GM18508 (cell line): ENCODE results near the gene OR5AU1.
"Not testable (repeated sequence)": the region's sequence is repeated elsewhere in the genome, so short reads cannot be mapped to it uniquely, and the experiment has no call there.

Experiments used
- ATAC-seq: cut with Tn5 transposase; IDR thresholded peaks from one replicate; pipeline ENCODE4 v1.9.1; 2021; ENCODE audit warnings: moderate number of reproducible peaks; ENCODE audit not compliant: insufficient read depth, unreplicated experiment

Gene OR5AU1

DNA sequence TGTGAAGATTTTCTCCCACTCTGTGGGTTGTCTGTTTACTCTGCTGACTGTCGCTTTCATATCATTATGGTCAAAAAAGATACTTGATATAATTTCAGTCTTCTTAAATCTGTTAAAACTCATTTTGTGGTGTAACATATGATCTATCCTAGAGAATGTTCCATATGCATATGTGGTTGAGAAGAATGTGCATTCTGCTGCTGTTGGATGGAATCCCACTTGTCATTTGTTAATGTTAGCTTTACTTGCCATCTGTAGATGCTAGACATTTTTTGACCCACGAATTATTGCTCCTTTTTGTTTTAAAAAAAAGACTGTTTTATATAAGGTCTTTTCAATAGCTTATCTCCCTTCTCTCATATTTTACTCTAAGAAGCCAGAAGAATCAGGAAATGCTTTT is 26.3 kb upstream of the OR5AU1 start:
- no peak for ATAC-seq

GRCh38 chr14:21171128-21171527 is 15.3 kb upstream of the OR5AU1 start:
- no peak for ATAC-seq

DNA sequence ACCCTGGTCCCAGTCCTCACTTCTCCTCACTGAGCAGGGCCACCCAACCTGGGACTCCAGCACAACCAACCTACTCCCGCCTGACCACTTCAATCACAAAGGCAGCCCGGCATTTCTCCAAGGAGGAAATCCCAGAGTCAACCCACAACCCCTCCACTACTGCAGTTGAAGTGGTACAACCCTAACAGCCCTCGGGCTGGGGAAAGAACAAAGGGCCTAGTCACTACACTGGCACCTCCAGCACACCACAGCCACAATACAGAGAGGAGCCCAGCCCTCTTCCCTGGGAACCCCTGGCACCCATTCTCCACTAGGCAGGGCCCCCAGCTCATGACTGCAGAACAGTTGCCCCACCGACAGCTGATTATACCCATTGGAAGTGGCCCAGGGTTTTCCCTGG is 13.7 kb upstream of the OR5AU1 start:
- no peak for ATAC-seq

DNA sequence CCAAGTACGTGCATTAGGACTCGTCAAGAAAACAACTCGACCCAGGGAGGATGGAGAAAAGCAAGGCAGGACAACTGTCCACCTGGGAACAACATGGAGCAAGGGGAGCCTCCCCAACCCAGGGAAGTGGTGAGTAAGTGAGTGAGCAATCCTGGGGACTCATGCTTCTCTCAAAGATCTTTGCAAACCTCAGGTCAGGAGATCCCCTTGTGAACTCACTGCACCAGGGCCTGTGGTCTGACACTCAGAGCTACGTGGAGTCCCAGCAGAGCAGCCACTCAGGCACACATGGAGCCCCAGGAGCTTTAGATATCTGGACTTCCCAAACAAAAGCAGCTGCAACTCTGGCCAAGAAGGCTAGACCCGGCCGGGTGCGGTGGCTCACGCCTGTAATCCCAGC is 12.2 kb upstream of the OR5AU1 start:
- ATAC-seq: no peak

DNA sequence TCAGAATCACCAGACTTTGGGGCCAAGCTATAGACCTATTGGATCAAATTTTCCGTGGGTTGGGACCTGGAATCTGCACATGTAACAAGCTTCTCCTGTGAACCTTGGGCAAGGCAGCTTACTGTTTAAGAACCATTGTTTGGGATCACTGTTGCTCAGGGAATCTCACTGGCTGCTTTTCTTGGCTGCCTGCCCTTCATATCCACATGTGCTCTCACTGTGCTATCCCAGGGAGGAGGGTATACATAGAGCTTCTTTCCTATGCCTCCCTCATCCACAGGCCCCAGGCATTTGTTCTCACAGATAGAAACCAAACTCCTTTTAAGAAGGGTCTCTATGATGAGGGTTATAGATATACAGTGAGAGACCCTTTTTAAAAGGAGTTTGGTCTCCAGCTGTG is 9.8 kb upstream of the OR5AU1 start:
- not testable (repeated sequence) for ATAC-seq

GRCh38 chr14:21165002-21165605 is 9.2 kb upstream of the OR5AU1 start:
- ATAC-seq: not testable (repeated sequence)

GRCh38 chr14:21163871-21164291 is 8.0 kb upstream of the OR5AU1 start:
- ATAC-seq: no peak

DNA sequence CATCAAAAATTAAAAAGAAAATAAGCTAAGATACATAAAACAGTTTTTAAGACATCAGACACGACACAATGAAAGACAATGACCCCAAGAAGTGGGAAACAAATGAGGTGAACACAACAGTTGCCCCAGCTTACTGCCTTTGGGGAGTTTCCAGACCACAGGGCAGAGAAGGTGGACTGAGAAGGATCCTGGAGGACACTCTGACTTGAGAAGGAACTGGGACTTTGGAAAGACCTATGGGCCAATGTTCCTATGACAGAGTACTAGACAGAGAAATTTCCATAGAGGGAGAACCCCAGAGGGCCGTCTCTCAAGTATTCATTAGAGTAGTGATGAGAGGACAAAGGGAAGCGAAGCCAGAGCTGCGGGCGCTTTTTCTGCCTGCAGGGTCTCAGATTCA is 6.2 kb upstream of the OR5AU1 start:
- no peak for ATAC-seq

GRCh38 chr14:21160061-21160610 is 4.3 kb upstream of the OR5AU1 start:
- no peak for ATAC-seq

- not testable (repeated sequence) for ATAC-seq
Measured at GRCh38 chr14:21158175-21158574, 2.3 kb upstream of the OR5AU1 start.

DNA sequence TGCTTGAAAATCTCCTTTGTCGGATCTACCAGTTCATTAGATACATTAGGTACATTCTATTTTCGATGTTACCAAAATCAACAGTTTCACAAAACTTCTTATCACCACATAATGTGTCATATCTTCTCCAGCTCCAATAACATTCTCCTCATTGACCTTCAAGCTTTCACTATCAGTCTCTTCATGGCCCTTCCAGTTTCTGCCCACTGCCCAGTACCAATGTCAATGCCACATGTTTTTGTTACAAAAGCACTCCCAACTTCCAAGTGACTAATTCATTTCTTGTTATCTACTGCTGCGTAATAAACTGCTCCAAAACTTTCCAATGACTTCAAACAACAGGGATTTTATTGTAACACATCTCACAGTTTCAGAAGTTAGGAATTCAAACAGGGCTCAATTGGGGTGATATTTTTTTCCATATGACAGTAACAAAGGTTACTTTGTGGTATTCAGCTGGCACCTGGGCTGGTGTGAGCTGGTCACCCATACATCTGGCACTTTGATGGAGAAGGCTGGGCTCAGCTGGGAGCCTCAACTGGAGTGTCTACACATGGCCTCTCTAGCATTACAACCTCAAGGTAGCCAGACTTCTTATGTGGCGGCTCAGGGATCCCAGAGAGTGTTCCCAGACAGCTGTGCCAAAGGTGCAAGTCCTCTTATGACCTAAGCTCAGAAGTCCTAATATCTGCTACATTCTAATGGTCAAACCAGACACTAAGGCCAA is 6.1 kb downstream of the OR5AU1 start:
- ATAC-seq: no peak

DNA sequence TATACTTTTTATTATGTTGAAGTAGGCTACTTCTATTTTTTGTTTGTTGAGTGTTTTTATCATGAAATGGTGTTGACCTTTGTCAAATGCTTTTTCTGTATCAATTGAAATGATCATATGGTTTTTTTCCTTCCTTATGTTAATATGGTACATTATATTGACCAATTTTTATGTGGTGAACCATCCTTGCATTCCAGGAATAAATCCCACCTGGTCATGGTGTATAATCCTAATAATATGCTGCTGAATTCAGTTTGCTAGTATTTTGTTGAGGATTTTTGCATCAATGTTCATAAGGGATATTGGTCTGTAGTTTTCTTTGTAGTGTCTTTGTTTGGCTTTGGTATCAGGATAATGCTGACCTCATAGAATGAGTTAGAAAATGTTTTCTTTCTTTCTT is 10.4 kb downstream of the OR5AU1 start:
- ATAC-seq: no peak

DNA sequence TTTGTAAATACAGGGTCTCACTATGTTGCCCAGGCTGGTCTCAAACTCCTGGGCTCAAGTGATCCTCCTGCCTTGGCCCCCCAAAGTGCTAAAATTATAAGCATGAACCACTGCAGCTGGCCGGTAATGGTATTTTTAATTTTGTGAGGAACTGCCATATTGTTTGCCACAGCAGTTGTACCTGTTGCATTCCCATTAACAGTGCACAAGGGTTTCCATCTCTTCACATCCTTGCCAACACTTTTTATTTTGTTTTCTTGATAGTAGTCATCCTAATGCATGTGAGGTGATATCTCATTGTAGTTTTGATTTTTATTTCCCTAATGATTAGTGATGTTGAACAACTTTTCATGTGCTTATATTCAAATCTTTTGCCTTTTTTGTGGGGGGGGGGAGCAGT is 13.5 kb downstream of the OR5AU1 start:
- no peak for ATAC-seq

- ATAC-seq: no peak
Measured at GRCh38 chr14:21136024-21136423, 19.8 kb downstream of the OR5AU1 start.

DNA sequence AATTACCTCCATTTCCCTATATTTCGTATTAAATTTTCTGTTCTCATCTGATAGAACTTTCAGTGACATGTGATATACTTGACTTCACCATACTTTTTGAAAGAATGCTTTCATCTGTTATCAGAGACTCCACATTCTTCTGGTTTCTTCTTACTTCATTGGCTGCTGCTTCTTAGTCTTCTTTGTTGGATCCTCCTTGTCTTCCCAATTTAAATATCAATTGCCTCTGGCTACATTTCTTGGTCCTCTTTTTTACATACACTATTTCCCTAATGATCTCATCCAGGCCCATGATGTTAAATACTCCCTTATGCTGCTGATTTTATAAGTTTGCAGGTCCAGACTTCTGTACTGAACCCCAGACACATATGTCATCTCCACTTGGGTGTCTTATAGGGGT is 22.0 kb downstream of the OR5AU1 start:
- ATAC-seq: no peak

- ATAC-seq: no peak
Measured at GRCh38 chr14:21123429-21123828, 32.4 kb downstream of the OR5AU1 start.

DNA sequence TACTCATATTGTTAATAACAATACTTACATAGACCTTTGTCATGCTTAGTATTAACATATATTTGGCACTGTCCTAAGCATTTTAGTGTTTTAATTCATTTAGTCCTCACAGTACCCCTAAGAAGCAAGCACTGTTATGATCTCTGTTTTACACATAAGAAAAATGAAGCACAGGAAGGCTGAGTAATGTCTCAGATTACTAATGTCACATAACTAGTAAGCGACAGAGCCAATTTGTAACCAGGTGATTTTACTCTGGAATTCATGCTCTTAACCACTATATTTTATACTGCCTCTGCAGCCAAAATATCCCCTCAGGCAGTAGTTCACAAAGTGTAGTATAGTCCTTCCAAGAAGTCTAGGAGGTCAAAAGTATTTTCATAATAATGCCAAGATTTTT is 34.7 kb downstream of the OR5AU1 start:
- no peak for ATAC-seq

- ATAC-seq: no peak
Measured at GRCh38 chr14:21120686-21121085, 35.2 kb downstream of the OR5AU1 start.

DNA sequence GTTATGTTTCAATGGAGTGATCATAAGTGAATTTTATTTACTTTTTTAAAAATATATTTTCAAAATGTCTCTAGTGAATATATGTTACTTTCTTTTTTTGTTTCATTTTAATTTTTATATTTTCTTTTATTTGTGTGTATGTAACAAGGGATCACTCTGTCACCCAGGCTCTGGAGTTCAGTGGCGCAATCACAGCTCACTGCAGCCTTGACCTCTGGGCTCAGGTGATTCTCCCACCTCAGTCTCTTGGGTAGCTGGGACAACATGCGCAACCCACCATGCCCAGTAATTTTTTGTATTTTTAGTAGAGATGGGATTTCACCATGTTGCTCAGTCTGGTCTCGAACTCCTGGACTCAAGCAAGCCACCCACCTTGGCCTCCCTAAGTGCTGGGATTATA is 36.9 kb downstream of the OR5AU1 start:
- no peak for ATAC-seq

DNA sequence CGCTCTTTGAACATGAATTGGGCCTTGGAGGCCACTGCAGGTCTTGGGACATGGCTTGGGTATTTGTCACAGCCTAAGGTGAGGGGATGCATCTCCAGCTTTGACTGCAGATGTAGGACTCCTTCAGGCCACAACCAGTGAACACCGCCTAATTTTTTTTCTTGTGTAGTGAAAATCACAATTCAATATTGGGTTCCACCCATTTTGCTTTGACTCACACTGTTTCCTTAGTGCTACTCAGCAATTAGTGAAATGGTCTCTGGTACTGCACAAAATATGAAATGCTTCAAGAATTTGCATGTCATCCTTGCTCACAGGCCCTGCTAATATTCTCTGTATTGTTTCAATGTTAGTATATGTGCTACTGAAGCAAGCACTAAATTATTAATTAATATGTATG is 42.5 kb downstream of the OR5AU1 start:
- no peak for ATAC-seq

GRCh38 chr14:21112255-21112654 is 43.6 kb downstream of the OR5AU1 start:
- ATAC-seq: no peak
